HG02970 (cell line): ENCODE measurements around the gene OR52I1.

Experiments
- ATAC-seq: cut with Tn5 transposase; IDR thresholded peaks from one replicate; pipeline ENCODE4 v1.9.1; 2021; ENCODE audit warnings: mild to moderate bottlenecking, moderate library complexity, moderate number of reproducible peaks; ENCODE audit not compliant: unreplicated experiment, low FRiP score

OR52I1 gene

DNA sequence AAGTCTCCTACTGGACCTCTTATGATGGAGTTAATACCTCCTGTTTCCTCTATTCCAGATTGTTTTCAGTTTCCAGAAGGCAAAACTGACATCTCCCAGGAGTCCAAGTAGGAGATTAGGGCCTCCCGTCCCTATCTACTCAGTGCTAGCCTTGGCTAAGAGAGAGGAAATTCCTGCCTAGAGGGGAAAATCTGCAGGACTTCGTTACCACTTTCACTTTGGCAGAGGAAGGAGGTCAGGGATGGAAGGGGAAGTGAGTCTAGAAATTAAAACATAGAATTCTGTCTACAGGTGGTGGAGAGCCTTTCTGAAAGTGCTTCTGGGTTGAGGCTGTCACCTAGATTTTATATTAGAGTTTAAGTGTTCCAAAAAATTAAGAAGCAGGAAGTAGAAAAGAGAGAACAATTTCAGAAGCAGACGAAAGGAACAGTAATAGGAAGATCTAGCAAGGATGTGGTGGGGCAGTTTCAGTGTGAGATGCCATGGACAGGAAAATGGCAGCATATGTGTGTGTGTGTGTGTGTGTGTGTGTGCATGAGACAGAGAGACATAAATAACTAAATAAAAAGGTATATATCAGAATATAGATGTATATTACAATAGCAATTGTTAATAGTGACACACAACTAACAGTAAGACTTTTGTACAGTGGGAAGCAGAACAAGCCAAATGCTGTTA is 16.6 kb downstream of the OR52I1 start:
- no peak for ATAC-seq

DNA sequence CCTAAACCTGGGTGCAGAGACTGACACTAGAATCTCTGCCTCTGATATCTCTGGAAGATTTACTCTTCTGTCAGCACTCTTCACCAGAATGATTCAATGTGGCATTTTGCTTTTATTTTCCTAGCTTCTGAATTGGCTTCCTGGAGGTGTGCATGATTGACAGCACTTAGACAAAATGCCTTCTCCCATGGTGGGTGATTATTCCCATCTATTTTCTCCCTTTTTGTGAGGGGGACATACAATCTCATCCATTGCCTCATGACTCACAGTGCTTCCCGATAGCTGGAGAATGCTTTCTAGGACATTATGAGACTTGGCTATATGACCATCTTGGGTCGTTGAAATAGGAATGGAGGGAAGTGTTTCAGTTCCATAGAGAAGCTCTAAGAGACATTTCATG is 18.1 kb downstream of the OR52I1 start:
- no peak for ATAC-seq

DNA sequence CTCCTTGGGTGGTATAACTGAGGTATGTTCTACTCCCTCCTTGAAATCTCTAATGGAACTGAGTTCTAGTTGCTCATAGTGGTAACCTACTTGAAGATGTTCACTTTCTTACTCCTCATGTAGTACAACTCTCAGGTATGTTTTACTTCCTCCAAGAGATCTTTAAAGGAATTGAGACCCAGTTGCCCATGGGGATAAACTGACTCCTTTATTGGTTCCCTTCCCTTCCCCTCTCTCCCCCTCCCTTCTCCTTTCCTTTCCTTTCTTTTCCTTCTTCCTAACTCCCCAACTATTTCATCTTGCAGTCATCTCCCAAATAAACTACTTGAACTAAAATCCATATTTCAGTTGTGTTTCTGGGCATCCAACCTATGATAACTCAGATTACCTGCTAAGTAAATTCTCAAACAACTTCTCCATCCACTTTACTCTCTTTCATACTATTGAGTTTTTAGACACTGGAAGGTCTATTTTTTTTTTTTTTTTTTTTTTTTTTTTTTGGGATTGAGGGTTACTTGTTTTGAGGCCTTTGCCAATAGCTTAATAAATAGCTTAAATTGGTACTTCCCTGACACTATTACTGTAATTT is 22.1 kb downstream of the OR52I1 start:
- no peak for ATAC-seq

DNA sequence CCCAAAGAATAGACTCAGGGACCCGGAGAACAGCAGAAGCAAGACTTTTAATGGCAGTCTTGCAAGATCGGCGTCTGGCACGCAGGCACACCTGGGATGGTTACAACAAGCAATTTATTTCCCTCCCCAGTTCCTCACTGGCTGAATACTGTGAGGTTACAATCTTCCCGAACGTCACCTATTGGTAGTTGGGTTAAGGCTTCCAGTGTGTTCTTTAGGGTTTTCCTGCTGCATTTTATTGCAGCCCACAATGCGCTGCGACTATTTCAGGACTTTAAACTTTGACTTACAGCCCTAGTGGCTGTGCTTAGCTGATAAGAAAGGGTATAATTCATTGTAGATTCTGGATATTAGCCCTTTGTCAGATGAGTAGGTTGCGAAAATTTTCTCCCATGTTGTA is 25.7 kb downstream of the OR52I1 start:
- no peak for ATAC-seq

DNA sequence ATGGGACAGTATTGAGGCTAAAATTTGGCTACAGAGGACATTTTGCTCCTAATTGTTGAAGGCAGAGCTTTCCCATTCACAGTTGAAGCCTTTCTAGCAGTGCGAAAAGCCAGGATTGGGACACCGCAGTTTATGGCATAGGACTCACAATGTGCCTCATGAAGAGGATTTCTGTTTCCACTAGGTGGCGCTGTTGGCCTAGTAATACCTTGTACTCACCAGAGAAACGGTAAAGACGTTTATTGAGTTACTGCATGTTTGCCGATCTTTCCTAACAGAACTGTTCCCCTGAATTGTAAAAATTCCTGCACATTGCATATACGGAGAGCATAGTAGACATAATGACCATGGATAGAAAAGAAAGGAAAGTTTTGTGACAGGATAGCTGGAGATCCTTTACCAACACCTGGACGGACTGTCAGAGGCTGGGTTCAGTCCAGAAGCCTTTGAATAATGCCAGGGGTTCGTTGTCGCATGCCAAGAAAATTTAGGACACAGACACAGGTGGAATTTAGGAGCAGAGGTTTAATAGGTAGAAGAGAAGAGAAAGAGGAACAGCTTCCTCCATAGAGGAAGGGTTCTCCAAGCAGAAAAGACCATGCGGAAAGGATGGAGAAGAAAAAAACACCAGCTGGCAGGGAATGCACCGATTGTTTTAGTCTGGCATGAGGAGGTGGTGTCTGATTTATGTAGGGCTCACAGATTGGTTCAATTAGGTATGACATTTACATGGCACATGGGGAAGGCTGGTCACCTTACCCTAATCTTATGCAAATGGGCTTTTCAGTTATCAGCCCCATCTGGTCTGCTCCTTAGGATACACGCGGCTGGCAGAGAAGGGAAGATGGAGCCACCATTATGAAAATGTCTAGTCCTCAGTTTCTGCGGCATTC is 32.6 kb downstream of the OR52I1 start:
- no peak for ATAC-seq

DNA sequence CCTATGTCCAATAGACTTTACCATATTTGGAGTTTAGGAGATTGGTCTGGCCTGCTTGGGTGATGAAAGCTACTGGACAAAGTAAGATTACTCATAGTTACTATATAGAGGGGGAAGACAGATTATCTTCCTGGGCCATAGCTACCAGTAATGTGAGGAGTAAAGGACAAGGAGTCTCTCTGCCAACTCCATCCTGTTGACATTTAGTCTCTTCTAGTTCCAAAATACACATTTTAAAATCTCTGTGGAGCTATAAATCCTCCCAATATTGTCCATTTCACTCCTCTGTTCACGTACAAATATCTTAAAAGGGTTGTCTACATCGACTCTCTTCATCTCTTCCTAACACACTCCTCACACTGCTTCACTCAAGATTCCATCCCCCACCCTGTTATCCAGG is 42.3 kb downstream of the OR52I1 start:
- ATAC-seq: no peak

DNA sequence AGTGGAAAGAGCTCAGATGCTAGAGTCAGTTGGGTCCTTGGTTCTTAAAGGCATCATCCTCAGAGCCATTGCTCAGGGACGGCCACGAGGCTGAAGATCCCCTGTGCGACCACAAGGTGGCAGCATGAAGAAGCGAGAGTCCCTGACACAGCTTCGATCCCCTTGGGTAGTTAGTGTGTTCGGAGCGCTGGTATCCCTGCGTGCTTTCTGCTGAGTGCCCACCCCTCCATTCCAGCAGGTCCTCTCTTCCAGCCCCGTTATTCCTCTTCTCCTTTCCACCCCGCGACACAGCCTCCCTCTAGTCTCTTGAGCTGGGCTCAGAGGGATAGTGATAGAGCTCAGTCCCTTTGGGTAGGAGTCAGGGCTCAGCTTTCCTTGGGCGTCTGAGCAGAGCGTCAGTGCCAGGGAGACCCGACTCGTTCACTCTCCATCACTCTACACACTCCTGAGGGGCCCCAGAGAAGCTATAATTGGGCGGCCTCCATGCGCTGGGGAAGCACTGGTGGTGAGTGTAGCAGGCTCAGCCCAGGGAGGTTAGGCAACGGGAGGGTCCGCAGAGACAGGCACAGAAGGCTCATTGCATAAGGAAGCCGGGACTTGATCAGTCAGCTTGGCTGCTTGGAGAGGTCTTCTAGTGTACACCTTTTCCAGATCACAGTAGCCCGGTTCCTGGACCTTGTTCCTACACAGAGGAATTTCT is 43.3 kb downstream of the OR52I1 start, which contains the start of gene OR51D1:
Gene OR51D1 (plus strand): TSS at position 516 of the 700 bp plus-strand sequence. CDS start 2,314 bp downstream, outside the sequence.
- ATAC-seq: peak; percentile 88

DNA sequence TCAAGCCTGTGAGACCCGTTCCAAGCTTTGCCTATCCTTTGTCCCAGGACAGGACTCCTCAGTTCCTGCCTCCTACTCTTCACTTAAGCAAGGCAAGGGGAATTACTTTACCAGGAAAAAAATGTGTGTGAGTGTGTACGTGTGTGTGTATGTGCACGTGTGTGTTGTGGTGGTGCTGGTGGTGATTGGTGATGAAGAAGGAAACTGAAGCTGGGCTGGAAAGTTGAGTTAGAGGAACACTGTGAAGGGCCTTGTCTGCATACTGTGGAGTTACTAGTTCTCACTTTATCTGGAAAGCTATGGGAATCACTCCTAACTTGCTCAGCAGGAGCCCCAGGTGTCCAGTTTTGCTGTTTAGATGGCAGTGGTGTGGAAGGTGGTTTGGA is 43.8 kb downstream of the OR52I1 start:
- no peak for ATAC-seq

DNA sequence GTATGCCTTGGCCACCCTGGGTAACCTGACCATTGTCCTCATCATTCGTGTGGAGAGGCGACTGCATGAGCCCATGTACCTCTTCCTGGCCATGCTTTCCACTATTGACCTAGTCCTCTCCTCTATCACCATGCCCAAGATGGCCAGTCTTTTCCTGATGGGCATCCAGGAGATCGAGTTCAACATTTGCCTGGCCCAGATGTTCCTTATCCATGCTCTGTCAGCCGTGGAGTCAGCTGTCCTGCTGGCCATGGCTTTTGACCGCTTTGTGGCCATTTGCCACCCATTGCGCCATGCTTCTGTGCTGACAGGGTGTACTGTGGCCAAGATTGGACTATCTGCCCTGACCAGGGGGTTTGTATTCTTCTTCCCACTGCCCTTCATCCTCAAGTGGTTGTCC is 46.1 kb downstream of the OR52I1 start:
- ATAC-seq: no peak

DNA sequence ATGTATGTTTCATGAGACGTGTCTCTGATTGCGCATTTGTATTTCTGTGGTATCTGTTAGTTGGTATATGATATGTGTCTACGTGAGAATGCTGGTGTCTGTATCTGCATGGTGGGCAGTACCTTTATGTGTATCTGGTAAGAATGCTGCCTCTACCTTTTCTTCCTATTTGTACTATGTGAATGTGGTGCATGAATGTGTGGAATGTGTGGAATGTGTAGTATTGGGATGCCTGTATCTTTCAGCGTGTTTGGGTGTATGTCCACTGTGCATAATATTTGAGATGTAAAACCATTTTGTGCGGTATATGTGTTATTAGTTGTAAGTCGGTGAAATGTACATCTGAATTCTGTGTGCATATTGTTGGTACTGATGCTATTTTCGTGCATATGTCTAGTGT is 47.7 kb downstream of the OR52I1 start:
- no peak for ATAC-seq

DNA sequence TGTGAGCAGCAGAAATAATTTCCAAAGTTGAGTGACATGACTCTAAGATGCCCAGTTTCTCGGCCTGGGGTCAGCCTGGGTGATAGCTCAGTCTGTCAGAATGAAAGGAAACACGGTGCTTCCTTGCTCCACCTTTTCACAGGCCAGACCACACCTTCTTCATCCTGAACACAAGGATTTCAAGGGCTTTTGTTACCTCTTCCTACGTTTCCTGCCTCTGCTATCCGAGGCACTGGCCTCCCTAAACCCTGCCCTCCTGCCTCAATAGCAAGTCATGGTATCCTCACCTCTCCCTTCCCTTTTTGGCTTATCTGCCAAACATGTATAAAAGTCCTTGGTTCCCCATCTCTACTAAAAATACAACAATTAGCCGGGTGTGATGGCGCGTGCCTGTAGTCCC is 48.2 kb downstream of the OR52I1 start:
- no peak for ATAC-seq

DNA sequence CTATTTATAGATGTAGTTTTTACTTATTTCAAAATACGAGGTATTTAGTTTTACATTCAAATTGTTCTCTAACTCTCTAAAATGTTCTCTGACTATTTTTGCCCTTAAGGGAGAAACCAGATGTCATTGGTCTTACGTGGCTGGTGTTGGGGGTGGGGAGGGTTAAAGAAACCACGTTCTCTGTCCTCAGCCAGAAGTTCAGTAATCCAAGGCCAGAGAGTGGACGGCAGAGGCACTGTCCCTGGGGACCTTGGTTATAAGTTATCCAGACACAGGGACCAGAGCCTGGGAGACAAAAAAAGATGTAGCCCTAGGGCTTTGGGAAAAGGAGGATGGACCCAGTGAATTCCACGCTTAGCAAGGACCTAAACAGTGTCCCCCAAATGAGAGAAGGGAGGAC is 49.2 kb downstream of the OR52I1 start:
- ATAC-seq: no peak

DNA sequence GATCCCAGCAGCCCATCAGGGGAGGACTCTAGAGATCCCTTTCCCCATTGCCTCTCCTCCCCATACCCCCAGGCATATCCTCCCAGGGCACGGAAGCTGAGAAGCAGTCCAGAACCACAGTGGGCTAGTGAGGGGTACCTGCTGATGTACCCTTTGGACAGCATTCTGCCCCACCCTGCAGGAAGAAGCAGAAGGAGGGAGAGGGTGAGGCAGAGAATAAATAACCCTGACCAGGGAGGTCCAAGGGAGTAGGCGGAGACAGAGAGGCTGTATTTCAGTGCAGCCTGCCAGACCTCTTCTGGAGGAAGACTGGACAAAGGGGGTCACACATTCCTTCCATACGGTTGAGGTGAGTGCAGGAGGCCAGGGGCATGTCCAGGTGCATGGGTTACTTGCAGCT is 49.8 kb downstream of the OR52I1 start, which contains the start of gene OR51E1:
Gene OR51E1 (plus strand): TSS at position 301 of the 400 bp plus-strand sequence. CDS start 8,545 bp downstream, outside the sequence.
- ATAC-seq: no peak

DNA sequence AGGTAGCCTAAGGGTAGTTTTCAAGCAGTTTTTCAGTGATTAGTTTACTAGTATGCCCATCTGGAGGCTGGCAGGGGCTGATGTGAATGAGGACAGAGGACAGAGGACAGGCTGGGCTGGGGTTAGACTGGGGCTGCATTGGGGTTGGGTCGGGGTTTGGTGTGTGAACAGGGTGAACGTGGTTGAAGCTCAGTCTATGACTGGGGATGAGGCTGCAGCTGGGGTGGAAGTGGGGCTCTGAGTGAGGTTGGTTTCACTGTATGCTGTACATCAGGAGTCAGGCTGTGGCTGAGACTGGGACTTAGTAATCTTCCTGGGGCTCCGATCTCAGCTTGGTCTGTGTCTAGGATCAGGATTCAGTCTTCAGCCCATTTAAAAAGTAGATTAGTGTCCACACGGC is 50.4 kb downstream of the OR52I1 start:
- ATAC-seq: no peak
